Transverse colon (tissue), 4 donors: ENCODE measurements around the gene DMD. TPM values are rescaled to one million over a fixed set of nuclear protein-coding genes. Genes with fewer than 3 reads are reported as not detected.

Source experiments
- DNase-seq: peaks from one replicate; pipeline ENCODE4 v3.0.0-alpha.2; 2019
- H3K27ac ChIP-seq, 4 donors: fragments of 200-600 bp; sonication (generic); 2 replicates each; pipeline ENCODE4 v1.5.1; 2016 to 2018; ENCODE audit warnings: inconsistent platforms in 4 of 4
- H3K27me3 ChIP-seq: fragments of 200-600 bp; sonication (generic); 2 replicates; pipeline ENCODE4 v1.5.1; 2017; ENCODE audit warnings: inconsistent platforms
- H3K36me3 ChIP-seq, 4 donors: fragments of 200-600 bp; sonication (generic); 2 replicates each; pipeline ENCODE4 v1.5.1; 2017 to 2019; ENCODE audit warnings: inconsistent platforms in 4 of 4
- H3K4me1 ChIP-seq, 4 donors: fragments of 200-600 bp; sonication (generic); 2 replicates each; pipeline ENCODE4 v1.5.1; 2017 to 2020; ENCODE audit warnings: inconsistent platforms in 4 of 4
- H3K4me3 ChIP-seq, 4 donors: fragments of 200-600 bp; sonication (generic); 1 replicate in 1 of 4; 2 replicates in 3 of 4; pipeline versions ENCODE4 v1.5.1 to v1.6.1; 2017 to 2019; ENCODE audit warnings: inconsistent platforms in 4 of 4
- H3K9me3 ChIP-seq, 2 donors: fragments of 200-600 bp; sonication (generic); 2 replicates each; pipeline ENCODE4 v1.5.1; 2017 to 2019; ENCODE audit warnings: inconsistent platforms in 2 of 2
- EP300 ChIP-seq: sonication (generic); formaldehyde crosslinking; IDR thresholded peaks from one replicate; pipeline ENCODE4 v1.6.1; 2017; ENCODE audit warnings: antibody characterized with exemption, low read depth
- POLR2A ChIP-seq: fragments of 450-650 bp; IDR thresholded peaks from one replicate; pipeline ENCODE4 v1.6.1; 2016; ENCODE audit warnings: antibody characterized with exemption, mild to moderate bottlenecking, moderate library complexity
- POLR2AphosphoS5 ChIP-seq, 3 donors: sonication (generic); formaldehyde crosslinking; IDR thresholded peaks; one replicate each; pipeline ENCODE4 v1.6.1; 2016; ENCODE audit warnings: antibody characterized with exemption in 3 of 3
- WGBS, 2 donors: methylation state at CpG; one replicate each; pipeline ENCODE4 v1.1.5; 2018; ENCODE audit warnings: low coverage in 1 of 2; 5-methylcytosine and 5-hydroxymethylcytosine counted together
- in situ Hi-C, 4 donors: fragments of 200-750 bp; cut with MboI; loops; one replicate each; pipeline versions ENCODE4 v1.15.0 to v1.15.1; 2017; ENCODE audit warnings: low sequenced_read_pairs in 3 of 4, low pct_ligation_motif_present in 1 of 4, low pct_unique_long_range_greater_than_20kb in 1 of 4
- intact Hi-C: fragments of 100-400 bp; cut with DNase I; formaldehyde crosslinking; loops from one replicate; pipeline ENCODE4 v1.15.1; 2023; ENCODE audit warnings: low total_unique reads
- total RNA-seq, 4 donors: library from RNA; depleted of rRNA; stranded (reverse); fragments of >200 nt; gene quantifications; one replicate each; pipeline ENCODE4 v1.1.0, GENCODE V29; 2016
- TF ChIP-seq, protein P1 (sequence below), 5 experiments: fragments of 200-600 bp in 3 of 5; fragments of 450-650 bp in 2 of 5; sonication (generic) in 3 of 5; IDR thresholded peaks; 1 replicate in 2 of 5; 2 replicates in 3 of 5; pipeline ENCODE4 v1.5.1; 2016 to 2017; ENCODE audit warnings: antibody characterized with exemption in 5 of 5, inconsistent platforms in 3 of 5, mild to moderate bottlenecking in 2 of 5, moderate library complexity in 1 of 5

DMD gene
- total RNA-seq, 4 donors from 2014 or later: 20.9 to 44.6 (median 32.5) TPM

DNA sequence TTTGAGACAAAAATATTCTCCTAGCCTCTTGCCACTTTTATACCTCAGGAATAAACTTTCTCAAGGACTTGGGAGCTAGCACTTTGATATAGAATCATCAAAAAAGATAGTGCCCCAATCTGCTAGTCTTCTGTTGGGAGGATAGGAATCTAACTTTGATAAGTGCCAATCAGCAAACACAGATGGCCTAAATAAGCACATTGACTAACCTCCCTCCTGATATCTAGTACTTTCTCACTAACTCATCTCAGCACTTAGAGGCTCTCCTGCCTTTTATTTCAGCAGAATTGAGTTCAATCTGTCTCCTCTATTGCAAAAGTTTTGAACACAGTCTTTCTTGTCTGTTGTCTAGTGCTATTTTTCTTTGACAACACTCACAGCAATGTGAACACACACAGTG is 1341.1 kb downstream of the DMD start:
- intact Hi-C loops (no loop called here), in situ Hi-C loops (no loop called here)
- Histone ChIP-seq H3K27me3 (no peaks in the 10 kb centered on the region), H3K4me1 (no peaks in the 10 kb centered on the region), H3K27ac (no peak overlapping the region), H3K9me3 (no peaks in the 10 kb centered on the region), H3K36me3 (no peaks in the 10 kb centered on the region), H3K4me3 (no peak overlapping the region)
- TF ChIP-seq POLR2A: no peak
- TF ChIP-seq EP300: no peak
- TF ChIP-seq POLR2AphosphoS5 (IDR thresholded peaks at IDR 0.05): no peak
- TF ChIP-seq, protein P1, sequence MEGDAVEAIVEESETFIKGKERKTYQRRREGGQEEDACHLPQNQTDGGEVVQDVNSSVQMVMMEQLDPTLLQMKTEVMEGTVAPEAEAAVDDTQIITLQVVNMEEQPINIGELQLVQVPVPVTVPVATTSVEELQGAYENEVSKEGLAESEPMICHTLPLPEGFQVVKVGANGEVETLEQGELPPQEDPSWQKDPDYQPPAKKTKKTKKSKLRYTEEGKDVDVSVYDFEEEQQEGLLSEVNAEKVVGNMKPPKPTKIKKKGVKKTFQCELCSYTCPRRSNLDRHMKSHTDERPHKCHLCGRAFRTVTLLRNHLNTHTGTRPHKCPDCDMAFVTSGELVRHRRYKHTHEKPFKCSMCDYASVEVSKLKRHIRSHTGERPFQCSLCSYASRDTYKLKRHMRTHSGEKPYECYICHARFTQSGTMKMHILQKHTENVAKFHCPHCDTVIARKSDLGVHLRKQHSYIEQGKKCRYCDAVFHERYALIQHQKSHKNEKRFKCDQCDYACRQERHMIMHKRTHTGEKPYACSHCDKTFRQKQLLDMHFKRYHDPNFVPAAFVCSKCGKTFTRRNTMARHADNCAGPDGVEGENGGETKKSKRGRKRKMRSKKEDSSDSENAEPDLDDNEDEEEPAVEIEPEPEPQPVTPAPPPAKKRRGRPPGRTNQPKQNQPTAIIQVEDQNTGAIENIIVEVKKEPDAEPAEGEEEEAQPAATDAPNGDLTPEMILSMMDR (IDR thresholded peaks at IDR 0.05): no peak
- no peak for DNase-seq

DNA sequence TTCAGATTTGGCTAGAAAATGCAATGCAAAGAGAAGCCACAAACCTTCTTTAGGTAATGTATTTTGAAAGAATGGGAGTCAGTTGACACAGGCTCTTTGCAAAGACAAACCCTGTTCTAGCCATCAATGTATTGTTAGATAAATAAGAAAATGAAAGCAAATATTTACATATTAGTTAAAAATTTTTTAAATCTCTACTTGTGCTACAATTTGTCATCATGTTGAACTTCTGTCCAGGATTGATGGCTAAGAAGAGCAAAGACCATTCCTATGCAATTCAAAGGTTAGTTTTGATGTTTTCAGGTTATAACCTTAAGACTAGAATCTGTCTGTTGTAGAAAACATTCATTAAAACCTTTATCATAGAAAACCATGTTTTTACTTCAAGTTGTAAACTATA is 1350.7 kb downstream of the DMD start:
- DNase-seq: no peak
- in situ Hi-C loops (no loop called here), intact Hi-C loops (no loop called here)
- Histone ChIP-seq H3K27ac (no peak overlapping the region), H3K36me3 (no peaks in the 10 kb centered on the region), H3K4me1 (no peaks in the 10 kb centered on the region), H3K4me3 (no peak overlapping the region), H3K9me3 (no peaks in the 10 kb centered on the region), H3K27me3 (no peaks in the 10 kb centered on the region)
- TF ChIP-seq EP300: no peak
- TF ChIP-seq, protein P1 (IDR thresholded peaks at IDR 0.05): no peak
- TF ChIP-seq POLR2A: no peak
- no peak for TF ChIP-seq POLR2AphosphoS5 (IDR thresholded peaks at IDR 0.05)

DNA sequence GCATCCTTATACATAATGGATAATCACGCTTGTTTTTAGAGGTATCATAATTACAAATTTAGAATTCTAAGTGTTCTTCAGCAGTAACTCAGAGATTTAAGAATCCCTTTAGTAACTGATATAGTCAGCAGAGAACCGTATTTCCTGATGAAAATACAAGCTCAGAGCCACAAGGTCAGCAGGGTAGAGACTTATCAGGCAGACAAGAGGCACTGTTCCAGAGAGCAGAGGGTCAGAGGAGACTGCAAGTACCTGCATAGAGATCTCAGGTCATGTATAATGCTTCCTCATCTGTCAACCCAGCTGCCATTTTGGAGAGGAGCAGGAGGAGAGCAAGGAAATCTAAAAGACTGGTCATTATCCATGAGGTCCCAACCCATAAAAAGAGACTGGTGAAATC is 1352.4 kb downstream of the DMD start:
- Histone ChIP-seq H3K9me3 (no peaks in the 10 kb centered on the region), H3K4me3 (no peak overlapping the region), H3K27me3 (no peaks in the 10 kb centered on the region), H3K27ac (no peak overlapping the region), H3K36me3 (no peaks in the 10 kb centered on the region), H3K4me1 (no peaks in the 10 kb centered on the region)
- DNase-seq: no peak
- intact Hi-C loops: no loop called here
- WGBS, 2 donors: 61% methylated on average over 2 of the region's 2 CpGs; no CpG with 5 or more reads in 1 of the 2 donors
- TF ChIP-seq, protein P1 (IDR thresholded peaks at IDR 0.05): no peak
- TF ChIP-seq POLR2A (no peak), POLR2AphosphoS5 (IDR thresholded peaks at IDR 0.05) (no peak), EP300 (no peak)
- in situ Hi-C loops: no loop called here

DNA sequence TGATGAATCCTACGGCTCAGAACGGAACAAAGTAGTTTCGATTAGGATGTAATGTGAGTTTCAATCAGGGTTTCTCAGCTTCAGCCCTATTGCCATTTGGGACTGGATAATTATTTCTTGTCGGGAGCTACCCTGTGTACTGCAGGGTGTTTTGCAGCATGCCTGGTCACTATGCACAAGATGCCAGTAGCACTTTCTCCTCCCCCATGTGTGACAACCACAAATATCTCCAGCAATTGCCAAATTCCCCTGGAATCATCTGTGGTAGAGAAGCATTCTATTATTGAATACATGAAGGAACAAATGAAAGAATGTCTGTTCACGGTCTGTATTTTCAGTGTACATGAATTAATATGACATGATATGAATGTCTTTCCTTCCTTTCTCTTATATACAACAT is 1356.6 kb downstream of the DMD start:
- TF ChIP-seq POLR2A (no peak), POLR2AphosphoS5 (IDR thresholded peaks at IDR 0.05) (no peak), EP300 (no peak)
- TF ChIP-seq, protein P1 (IDR thresholded peaks at IDR 0.05): no peak
- intact Hi-C loops (no loop called here), in situ Hi-C loops (no loop called here)
- H3K4me3 ChIP-seq: no peak overlapping the region
- H3K27me3 ChIP-seq: no peaks in the 10 kb centered on the region
- no peak for DNase-seq
- H3K27ac ChIP-seq: no peak overlapping the region
- no peaks in the 10 kb centered on the region for H3K9me3 ChIP-seq
- H3K36me3 ChIP-seq: no peaks in the 10 kb centered on the region
- no peaks in the 10 kb centered on the region for H3K4me1 ChIP-seq
- WGBS, 2 donors: 79% methylated on average over 5 of the region's 5 CpGs; no CpG with 5 or more reads in 1 of the 2 donors
